Measurements from ENCODE around the gene EXD3. TPM values are rescaled to one million over a fixed set of nuclear protein-coding genes. Genes with fewer than 3 reads are reported as not detected.
"Not testable (repeated sequence)": the region's sequence is repeated elsewhere in the genome, so short reads cannot be mapped to it uniquely, and the experiment has no call there.

The EXD3 gene
- total RNA-seq, 4 donors from 2014 or later: 2.8 to 16.8 (median 9.1) TPM

DNA sequence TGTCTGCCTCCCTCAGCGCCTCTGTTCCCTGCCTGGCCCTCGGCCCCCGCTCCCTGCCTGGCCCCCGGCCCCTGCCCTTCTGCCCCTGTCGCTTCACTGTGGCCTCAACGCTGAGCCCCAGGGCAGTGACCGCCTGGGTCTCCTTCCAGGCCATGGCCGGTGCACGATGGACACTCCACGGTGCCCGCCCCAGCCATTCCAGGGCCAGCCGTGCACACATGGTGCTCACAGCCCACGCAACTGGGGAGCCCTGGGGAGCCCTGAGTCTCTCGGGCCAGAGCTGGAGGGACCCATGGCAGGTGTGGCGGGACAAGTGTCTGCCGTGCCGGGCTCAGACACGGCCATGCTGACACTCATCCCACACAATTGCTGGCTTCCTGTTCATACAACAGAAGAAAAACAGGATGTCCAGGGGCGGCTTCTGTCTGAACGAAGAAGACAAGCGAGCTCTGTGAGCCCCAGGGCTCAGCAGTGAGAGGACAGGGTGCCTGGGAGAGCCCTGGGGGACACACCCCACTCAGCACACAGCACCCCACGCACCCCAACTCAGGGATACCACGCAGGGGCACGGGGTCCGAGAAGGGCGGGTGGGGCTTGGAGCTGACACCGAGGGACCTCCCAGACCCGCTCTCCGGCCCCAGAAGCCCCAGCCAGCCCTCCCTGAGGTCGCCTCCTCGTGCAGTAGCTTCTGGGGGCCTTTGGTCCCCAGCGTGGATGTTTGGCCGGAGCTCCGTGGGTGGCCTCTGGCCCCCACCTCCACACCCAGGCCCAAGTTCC lies 35.7 kb downstream of the EXD3 start:
- no peak for DNase-seq
- Histone ChIP-seq H3K4me1 (peaks cover 0 to 21% (median 6%) of the 10 kb centered on the region in 3 donors), H3K9me3 (no peaks in the 10 kb centered on the region), H3K27ac (peak overlapping the region; percentile 26 to 77 (median 54)), H3K36me3 (peaks cover 0 to 19% (median 0%) of the 10 kb centered on the region in 3 donors), H3K4me3 (no peak overlapping the region), H3K27me3 (no peaks in the 10 kb centered on the region)
- TF ChIP-seq, protein P1, sequence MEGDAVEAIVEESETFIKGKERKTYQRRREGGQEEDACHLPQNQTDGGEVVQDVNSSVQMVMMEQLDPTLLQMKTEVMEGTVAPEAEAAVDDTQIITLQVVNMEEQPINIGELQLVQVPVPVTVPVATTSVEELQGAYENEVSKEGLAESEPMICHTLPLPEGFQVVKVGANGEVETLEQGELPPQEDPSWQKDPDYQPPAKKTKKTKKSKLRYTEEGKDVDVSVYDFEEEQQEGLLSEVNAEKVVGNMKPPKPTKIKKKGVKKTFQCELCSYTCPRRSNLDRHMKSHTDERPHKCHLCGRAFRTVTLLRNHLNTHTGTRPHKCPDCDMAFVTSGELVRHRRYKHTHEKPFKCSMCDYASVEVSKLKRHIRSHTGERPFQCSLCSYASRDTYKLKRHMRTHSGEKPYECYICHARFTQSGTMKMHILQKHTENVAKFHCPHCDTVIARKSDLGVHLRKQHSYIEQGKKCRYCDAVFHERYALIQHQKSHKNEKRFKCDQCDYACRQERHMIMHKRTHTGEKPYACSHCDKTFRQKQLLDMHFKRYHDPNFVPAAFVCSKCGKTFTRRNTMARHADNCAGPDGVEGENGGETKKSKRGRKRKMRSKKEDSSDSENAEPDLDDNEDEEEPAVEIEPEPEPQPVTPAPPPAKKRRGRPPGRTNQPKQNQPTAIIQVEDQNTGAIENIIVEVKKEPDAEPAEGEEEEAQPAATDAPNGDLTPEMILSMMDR (IDR thresholded peaks at IDR 0.05): no peak
- WGBS, 2 donors: 65 to 67% methylated on average over 8 of the region's 34 CpGs
- intact Hi-C loops (cut with DNase I): no loop called here

DNA sequence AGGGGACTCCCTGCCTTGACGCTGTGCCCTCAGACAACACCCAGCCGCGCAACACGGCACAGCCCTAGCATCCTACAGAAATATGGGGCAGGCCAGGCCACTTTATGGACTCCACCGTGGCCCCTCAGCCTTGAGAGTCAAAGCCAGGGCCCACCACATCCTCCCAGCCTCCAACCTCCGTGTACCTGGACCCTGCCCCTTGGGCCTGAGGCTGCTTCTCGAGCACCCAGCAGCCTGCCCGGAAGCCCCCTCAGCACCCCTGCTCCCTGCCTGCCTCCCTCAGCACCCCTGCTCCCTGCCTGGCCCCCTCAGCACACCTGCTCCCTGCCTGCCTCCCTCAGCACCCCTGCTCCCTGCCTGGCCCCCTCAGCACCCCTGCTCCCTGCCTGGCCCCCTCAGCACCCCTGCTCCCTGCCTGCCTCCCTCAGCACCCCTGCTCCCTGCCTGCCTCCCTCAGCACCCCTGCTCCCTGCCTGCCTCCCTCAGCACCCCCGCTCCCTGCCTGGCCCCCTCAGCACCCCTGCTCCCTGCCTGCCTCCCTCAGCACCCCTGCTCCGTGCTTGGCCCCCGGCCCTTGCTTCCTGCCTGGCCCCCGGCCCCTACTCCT lies 36.4 kb downstream of the EXD3 start:
- H3K36me3 ChIP-seq: peaks cover 0 to 13% (median 0%) of the 10 kb centered on the region in 3 donors
- H3K27ac ChIP-seq: peak overlapping the region; percentile 26 to 77 (median 54)
- H3K4me3 ChIP-seq; H3K9me3 ChIP-seq; H3K27me3 ChIP-seq; intact Hi-C loops (cut with DNase I); DNase-seq: not testable (repeated sequence)
- 74 to 81% methylated on average over 4 to 7 of the region's 12 CpGs for WGBS, 2 donors
- H3K4me1 ChIP-seq: peaks cover 0 to 21% (median 6%) of the 10 kb centered on the region in 3 donors

DNA sequence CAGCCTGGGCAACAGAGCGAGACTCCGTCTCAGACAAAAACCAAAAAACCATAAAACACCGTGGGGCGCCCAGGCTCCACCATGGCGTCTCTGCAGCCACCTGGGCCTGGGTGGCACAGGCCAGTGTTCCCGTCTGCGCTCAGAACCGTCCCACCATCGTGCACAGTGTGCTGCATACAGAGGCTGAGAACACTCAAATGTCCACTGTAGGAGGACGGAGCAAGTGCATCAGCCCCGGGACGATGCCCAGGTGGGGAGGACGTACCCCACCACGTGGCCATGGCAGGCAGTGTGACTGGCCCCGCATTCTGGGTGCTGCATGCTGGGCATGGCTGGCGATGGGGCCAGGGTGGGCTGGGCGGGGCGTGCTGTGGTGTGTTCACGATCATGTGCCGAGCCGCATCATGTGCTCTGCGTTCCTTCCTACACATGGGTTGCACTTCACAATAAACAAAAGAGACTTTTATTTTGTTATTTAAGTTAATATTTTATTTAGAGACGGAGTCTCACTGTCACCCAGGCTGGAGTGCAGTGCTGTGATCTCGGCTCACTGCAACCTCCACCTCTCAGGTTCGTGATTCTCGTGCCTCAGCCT lies 37.8 kb downstream of the EXD3 start:
- Histone ChIP-seq H3K4me1 (peaks cover 0 to 16% (median 6%) of the 10 kb centered on the region in 3 donors), H3K36me3 (peaks cover 0 to 13% (median 0%) of the 10 kb centered on the region in 3 donors), H3K9me3 (no peaks in the 10 kb centered on the region), H3K27ac (no peak overlapping the region), H3K4me3 (no peak overlapping the region), H3K27me3 (no peaks in the 10 kb centered on the region)
- TF ChIP-seq POLR2A (IDR thresholded peaks at IDR 0.05): no peak
- WGBS, 2 donors: 93 to 95% methylated on average over 9 to 26 of the region's 26 CpGs
- intact Hi-C loops (cut with DNase I): no loop called here
- no peak for DNase-seq

DNA sequence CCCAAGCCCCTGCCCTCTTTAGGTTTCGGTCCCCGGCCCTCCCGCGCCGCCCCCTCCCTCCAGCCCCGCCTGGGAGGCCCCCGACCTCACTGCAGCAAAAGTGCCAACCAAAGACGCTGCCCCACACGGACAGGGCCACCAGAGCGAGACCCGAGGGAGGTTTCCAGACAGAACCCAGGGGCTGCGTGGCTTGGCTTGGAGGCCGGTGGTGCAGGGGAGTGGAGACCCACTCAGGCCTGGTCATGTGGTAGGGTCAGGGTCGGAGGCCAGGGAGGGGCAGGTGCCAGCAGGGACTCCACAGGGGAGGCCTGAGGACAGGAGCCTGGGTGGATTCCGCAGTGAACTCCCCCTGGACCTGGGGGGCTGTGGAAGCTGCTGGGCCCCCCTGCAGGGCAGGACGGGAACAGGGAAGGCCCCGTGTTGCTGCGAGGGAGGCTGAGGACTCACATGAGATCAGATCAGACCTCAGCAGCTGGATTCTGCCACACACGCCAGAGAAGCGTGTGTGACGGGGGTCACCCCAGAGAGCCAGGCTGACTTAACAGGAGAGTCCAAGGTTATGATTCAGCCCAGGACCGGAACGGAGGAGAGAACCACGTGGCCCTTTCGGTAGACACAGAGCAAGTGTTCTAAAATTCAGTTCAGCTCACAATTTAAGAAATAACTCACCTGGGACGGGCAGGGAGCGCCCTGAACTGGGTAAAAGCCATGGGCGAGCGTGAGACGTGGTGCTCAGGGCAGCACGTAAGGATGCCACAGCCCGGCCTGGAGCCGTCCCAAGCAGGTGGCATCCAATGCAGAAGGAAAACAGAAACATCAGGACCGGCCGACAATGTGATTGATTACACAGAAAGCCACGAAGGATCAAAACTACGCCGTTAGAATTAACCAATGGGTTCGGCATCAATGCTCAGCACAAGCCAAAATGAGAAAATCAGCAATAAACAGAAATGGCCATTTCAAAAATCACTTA lies 38.9 kb downstream of the EXD3 start:
- Histone ChIP-seq H3K27me3 (no peaks in the 10 kb centered on the region), H3K9me3 (no peaks in the 10 kb centered on the region), H3K36me3 (peaks cover 0 to 6% (median 0%) of the 10 kb centered on the region in 3 donors), H3K27ac (no peak overlapping the region), H3K4me1 (peaks cover 0 to 16% (median 6%) of the 10 kb centered on the region in 3 donors), H3K4me3 (no peak overlapping the region)
- intact Hi-C loops (cut with DNase I): no loop called here
- WGBS, 2 donors: 86% methylated on average over 18 to 25 of the region's 39 CpGs
- DNase-seq: no peak
- TF ChIP-seq, protein P1 (IDR thresholded peaks at IDR 0.05): no peak
- TF ChIP-seq POLR2A (IDR thresholded peaks at IDR 0.05): no peak

DNA sequence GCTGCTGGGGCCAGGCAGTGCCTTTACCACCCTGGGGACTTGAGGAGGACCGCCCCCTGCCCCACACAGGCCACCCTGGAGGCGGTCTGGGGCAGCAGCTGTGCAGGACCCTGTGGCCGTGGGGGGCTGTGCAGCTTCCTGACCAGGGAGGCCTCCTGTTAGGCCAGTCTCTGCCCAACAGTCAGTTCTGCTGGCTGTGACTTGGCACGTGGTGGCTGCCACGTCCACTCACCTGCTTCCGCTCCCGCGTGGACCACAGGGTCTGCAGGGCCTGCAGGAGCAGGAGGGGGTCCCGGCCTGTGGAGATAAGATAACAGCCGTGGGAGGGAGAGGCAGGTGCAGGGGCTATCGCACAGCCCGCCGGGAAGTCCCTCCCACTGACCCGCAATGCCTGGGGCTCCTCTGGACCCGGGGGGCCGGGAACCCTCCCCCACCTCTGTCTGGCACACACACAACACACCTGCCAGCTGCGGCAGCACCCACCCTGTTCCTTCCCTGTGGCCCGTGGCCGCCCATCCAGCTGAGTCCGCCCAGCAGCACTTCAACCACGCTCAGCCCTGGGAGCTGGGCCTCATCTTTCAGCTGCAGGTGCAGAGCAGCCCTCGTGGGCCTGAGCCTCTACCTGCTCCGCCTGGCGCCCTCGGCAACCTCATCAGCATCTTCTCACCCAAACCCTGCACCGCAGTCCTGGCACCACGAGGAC lies 39.7 kb downstream of the EXD3 start:
- WGBS, 2 donors: 51 to 52% methylated on average over 3 to 5 of the region's 27 CpGs
- H3K27ac ChIP-seq: no peak overlapping the region
- no peaks in the 10 kb centered on the region for H3K36me3 ChIP-seq
- H3K4me1 ChIP-seq: peaks cover 0 to 13% (median 6%) of the 10 kb centered on the region in 3 donors
- no peak overlapping the region for H3K4me3 ChIP-seq
- H3K9me3 ChIP-seq: no peaks in the 10 kb centered on the region
- no peaks in the 10 kb centered on the region for H3K27me3 ChIP-seq
- intact Hi-C loops (cut with DNase I): no loop called here
- TF ChIP-seq, protein P1 (IDR thresholded peaks at IDR 0.05): no peak
- TF ChIP-seq POLR2A (IDR thresholded peaks at IDR 0.05): no peak
- DNase-seq: no peak
